GM19239 (cell line): Measurements from ENCODE around the gene HOXD8.

Experiments
- DNase-seq: peaks from one replicate; pipeline ENCODE4 v3.0.0; 2011; ENCODE audit warnings: low spot score; ENCODE audit not compliant: insufficient read length
- FAIRE-seq: peaks from 2 replicates; lab custom pipeline; 2011; peaks lifted over from hg19 to GRCh38; lab: Jason Lieb, UNC

Gene HOXD8

DNA sequence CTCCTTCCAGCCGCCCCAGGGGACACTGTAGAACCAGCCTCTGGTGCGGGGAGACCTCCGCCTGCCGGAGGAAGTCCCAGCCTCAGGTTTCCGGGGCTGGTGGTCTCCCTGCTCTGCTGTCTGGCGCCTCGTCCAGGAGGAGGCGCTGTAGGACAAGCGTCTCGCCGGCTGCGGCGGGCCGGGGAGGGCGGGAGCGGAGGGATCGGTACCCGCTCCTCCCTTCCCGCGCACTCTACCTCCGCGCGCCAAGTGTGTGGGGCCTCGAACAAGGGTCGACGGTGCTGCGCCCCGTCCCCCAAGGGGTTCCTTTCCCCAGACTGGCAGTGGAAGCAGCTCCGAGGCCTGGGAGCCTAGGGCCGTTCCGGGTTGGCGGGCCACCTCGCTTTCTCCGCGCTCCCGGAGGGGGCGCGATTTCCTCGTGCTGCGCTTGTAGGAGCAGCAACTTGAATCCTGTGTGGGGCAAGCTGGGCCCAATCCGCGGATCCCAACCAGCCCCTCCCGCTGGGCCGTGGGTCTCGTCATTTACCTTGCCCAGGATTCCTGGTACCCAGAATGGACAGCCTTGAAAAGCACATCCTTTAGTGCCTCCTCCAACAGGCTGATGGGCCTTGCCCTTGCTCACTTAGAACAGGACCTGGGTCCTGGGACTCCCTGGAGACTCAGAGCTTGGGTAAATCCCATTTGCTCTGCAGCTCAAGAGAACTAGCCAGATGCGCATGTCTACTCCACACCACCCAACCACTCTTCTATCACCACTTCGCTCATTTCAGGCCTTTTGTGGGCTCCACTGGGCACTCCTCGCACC lies 11.2 kb downstream of the HOXD8 start:
- FAIRE-seq (no peak), DNase-seq (peak; percentile 94)

DNA sequence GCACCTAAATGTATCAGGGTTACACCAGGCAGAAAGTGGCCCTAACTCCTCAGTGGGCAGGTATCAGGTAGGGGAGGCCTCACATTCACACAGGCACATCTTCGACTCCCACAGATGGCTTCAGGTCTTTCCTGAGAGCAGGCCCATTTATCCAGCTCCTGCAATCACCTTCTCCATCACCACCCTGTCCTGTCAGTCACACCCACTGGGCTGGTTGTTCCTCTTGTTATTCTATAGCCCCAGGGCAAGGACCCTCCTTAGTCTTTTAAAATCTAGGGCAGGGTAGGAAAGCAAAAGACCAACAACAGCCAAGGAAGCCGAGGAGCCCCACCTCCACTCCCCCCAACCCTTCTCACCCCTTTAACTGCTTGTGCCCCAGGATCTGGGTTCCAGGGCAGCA lies 12.8 kb downstream of the HOXD8 start:
- DNase-seq, result no peak
- FAIRE-seq, result no peak

DNA sequence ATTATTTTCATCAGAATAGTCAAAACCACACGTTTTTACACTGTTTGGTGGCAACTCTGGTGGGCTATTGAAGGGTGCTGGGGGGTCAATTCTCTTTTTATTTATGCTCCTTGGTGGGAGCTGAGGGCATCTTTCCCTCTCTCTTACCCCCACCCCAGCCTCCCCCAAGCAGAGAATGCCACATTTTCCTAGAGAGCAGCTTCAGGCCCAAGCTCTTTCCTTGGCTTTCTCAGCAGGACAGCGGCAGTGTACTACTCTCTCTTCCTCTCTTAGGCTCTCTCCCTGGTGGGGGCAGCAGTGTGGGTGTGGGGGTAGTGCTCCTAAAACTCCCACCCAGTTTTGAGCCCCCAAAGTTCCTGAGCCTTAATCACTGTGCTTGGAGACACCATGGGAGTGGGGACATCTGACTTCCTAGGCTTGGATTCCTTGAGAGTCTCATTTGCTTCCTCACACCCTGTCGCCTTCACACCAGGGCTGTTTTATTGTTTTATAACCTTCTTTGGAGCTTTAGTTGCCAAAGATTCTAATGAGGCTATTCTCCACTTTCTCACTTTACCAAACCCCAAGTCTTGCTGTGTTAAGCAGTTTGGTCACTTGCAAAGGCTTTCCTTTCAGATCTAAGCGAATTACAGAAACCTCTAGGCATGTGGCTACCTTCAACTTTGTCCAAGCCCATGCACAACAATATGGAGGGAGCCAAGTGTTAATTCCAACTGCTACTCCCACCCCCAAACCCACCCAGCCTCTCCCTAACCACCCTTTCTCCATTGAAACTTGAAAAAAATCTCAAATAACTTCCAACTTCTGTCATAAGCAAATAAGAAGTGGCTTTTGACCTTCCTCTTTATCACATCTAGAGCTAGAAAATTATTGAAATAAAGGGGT lies 15.8 kb downstream of the HOXD8 start:
- no peak for DNase-seq

DNA sequence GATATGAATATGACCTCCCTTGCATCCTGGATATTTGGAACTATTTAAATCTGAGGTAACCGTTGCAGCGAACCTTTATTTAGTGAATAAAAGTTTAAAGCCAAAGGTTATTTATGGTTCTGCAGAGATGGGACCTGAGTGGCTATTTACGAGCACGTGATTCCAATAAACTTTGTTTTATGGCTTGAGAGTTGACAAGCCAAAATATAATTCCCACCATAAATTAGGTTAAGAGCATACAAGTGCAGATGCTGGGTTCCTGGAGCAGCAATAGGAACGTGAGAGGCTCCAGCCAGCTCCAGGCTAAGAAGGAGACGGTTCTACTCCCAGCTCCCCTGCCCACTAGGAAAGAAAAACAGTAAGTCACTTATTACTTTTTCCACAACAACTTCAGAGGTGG lies 16.6 kb downstream of the HOXD8 start:
- DNase-seq (no peak), FAIRE-seq (no peak)

More for the DNA sequence above, 15.8 kb downstream of the HOXD8 start:
- FAIRE-seq, result no peak

DNA sequence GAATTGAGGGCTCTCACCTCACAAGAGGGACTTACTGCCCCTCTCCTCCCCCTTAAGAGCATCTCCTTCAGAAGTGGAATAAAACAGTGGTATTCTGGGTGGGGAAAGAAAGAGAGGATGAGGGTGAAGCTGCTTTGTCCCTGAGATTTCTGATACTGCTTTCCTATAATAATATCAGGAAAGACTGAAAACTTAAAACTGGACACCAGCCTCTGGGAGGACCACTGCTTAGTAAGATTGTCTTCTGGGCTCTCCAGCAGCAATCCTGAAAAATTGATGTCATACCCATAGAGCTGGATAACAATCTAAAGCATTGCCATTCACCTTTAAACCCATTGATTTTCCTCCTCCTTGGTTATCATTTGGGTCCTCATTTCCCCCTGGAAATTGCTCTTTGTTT lies 17.1 kb downstream of the HOXD8 start:
- DNase-seq (no peak), FAIRE-seq (no peak)

DNA sequence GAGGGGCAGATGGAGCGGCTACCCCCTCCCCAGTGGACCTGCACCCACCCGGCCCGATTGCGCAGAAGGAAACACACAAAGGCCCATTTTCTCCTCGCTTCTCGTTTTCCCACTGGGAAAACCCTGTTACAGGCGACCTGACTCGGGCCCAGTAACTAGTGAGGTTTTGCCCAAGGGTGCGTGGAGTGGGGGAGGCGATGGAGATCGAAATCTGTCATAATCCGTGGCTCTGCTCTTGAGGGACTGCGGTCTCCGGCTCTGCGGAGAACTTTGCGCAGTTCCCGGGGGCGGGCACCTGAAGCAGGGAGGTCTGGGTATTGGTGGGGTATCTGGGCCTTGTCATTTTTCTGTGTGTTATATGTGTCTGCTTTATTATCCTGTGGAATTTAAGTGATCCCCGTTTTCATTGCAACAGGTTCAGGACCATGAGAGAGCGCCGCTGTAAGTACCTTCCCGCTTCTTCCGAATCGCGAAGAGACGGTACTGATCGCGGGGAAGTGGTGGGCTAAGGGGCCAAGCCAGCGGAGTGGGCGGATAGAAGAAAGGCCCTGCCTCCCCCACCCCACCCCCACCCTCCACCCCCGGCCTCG lies 17.8 kb downstream of the HOXD8 start:
- FAIRE-seq (no peak), DNase-seq (no peak)

DNA sequence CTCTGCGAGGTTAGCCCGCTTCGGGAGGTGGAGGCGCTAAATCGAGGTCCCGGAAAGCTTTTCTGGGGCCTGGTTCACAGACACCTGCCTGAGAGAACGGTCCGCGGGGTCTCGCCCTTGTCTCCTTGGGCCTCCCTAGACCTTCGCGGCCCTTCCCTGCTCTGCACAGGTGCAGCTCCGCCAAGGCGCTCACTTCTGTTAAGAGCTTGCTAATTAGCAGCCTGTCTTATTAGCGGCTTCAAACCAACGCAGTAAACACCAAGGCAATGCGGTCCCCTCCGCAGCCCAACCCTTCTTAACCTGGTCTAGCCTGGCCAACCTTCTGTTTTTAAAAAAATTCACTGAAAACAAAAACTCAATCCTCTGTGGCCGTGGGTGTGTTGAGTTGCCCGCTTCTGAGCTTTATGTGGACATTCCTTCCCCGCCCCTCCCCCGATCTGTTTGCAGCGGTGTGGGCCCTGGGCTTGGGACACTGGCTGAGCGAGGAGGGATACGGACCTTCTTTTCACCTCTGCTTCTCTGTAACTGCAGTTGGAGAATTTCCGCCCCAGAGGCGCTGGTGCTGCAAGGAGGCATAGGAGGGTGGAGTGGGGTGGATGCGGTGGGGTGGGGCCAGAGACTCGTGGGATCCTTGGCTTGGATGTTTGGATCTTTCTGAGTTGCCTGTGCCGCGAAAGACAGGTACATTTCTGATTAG lies 18.4 kb downstream of the HOXD8 start:
- no peak for FAIRE-seq
- DNase-seq, result no peak

DNA sequence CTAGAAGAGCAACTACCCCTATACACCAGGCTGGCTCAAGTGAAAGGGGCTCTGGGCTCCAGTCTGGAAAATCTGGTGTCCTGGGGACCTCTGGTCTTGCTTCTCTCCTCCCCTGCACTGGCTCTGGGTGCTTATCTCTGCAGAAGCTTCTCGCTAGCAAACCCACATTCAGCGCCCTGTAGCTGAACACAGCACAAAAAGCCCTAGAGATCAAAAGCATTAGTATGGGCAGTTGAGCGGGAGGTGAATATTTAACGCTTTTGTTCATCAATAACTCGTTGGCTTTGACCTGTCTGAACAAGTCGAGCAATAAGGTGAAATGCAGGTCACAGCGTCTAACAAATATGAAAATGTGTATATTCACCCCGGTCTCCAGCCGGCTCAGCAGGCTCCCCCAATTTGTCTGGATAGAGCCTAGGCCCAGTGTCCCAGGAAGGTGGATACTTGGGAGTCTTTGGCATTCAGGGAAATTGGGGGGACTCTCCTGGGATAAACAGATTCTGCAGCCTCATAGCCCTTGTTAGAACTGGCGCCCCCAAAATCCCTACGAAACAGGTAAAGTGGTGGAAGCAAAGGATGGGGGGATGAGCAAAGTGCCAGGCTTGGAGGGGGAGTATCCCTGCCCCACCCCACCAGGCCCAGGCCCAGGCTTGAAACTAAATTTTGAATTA lies 19.4 kb downstream of the HOXD8 start:
- FAIRE-seq (no peak), DNase-seq (no peak)

DNA sequence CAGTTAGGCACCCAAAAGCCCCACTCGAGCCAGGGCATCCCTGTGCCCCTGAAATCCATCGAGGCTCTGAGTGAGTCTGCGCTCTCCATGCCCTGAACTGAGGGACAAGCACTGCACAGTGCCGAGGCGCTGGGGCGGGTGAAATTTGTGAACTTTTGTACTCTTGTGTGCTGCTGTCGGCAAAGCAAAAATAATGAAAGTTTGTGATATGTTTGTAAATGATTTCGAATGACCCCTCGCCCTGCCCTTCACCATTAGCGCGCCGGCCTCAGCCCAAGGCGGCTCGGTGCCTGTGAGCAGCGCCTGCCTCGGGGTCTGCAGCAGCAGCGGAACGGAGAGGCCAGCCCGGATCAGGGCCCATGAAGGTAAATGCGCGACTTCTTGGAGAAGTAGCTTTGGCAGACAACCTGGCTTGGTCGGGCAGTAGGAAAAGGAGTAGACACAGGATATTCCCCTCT lies 20.0 kb downstream of the HOXD8 start:
- DNase-seq (no peak), FAIRE-seq (no peak)

DNA sequence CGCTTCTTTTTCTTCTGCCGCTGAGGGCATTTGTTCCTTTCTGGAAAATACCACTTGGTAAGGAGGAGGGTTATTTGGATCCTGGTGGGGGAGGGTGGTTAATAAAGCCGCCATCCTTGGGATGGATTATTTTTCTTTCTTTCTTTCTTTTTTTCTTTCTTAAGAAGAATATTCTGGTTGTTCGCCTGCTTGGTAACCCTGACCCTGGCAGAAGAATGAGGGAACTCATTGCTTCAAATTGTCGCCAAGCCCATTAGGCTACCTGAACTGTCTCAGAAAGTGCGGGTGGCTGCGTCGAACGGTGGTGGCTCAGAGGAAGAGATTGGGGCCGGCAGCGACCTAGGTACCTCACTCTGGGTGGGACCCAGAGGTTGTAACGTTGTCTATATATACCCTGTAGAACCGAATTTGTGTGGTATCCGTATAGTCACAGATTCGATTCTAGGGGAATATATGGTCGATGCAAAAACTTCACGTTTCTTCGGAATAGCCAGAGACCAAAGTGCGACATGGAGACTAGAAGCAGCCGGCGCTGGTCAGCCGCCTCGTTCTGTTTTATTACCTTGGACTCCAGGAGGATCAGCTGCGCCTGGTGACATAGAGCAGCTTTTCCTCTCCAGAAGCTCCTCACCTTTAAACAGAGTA lies 20.6 kb downstream of the HOXD8 start:
- FAIRE-seq (no peak), DNase-seq (no peak)

DNA sequence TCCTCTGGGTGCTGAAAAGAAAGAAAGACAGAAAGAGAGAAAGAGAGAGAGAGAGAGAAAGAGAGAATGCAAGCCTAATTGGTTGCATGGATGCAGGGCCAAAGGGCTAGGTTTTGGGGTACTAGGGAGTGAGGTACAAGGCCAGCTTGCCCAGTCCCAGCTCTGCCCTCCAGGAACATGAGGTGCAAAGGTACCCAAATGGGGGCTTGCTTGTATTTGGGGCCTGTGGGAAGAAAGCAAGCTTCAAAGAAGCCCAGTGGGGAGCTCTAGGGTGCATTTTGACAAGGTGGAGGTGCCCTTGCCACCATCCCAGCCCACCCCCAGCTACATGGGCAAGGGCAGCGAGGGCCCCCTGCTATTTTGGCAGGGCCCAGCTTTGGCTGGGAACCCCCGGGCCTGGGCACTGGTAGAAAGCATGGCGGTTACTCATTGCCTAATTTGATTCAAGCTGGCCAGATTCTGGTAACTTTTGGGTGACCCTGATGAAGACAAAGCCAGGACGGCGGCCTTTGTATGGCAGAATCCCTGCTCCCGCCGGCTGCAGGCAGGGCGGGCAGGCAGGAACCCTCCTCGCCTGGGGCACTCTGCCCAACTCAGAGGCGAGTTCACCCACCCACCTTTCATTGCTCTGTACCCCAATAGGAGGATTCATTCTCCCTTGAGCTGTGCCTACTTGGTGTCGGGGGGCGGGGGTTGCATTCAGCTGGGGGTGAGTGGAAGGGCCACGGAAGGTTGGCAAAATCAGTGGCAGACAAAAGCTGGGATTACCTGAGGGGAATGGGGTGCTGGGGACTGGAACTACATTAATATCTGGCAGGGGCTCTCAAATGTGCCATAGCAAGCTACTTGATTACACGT lies 21.3 kb downstream of the HOXD8 start:
- FAIRE-seq (no peak), DNase-seq (no peak)

DNA sequence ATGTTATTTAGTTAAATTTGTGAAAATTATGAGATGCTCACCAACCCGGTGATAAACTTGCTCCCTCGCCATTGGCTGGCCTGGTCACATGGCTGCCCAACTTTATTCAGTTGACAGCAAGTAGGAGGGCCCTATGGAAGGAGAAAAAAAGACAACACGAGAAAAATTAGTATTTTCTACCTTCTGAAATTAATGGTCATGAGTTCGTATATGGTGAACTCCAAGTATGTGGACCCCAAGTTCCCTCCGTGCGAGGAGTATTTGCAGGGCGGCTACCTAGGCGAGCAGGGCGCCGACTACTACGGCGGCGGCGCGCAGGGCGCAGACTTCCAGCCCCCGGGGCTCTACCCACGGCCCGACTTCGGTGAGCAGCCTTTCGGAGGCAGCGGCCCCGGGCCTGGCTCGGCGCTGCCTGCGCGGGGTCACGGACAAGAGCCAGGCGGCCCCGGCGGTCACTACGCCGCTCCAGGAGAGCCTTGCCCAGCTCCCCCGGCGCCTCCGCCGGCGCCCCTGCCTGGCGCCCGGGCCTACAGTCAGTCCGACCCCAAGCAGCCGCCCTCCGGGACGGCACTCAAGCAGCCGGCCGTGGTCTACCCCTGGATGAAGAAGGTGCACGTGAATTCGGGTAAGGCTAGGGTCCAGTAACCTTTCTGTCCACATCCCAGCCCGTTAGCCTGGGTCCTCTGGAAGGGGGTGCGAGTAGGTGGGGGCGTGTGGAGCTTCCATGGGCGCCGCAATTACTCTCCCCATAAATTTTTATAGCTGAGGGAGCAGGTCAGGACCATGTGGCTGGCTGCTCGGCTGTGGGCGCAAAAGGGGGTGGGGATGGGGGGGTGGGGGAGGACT lies 22.2 kb downstream of the HOXD8 start, which contains the start of gene HOXD4:
TSS of gene HOXD4 (plus strand) at position 109 of the 846 bp plus-strand sequence. CDS start at position 193, 84 bp downstream.
- no peak for FAIRE-seq
- no peak for DNase-seq

DNA sequence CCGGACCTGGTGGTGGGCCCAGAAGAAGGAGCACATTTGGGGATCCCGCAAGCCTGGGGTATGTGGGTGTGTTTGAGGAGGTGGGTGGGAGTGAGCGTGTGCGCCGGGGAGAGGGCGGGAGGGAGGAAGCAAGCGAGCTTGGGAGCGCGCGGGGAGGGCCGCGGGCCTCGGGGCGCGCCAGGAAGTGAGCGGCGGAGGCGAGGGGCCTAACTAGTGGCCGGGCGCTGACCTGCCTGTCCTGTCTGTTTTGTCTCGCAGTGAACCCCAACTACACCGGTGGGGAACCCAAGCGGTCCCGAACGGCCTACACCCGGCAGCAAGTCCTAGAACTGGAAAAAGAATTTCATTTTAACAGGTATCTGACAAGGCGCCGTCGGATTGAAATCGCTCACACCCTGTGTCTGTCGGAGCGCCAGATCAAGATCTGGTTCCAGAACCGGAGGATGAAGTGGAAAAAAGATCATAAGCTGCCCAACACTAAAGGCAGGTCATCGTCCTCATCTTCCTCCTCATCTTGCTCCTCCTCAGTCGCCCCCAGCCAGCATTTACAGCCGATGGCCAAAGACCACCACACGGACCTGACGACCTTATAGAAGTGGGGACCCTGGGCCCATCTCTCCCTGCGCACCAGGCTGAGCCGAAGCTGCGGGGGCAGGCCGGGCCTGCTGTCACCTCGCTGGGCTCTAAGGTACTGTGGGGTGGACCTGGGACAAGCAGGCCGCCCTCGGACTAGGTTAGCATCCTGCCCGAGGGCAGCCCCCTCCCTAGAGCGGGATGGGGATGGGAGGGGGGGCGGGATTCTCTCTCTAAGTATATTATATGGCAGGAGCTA lies 23.1 kb downstream of the HOXD8 start:
- DNase-seq (no peak), FAIRE-seq (no peak)

DNA sequence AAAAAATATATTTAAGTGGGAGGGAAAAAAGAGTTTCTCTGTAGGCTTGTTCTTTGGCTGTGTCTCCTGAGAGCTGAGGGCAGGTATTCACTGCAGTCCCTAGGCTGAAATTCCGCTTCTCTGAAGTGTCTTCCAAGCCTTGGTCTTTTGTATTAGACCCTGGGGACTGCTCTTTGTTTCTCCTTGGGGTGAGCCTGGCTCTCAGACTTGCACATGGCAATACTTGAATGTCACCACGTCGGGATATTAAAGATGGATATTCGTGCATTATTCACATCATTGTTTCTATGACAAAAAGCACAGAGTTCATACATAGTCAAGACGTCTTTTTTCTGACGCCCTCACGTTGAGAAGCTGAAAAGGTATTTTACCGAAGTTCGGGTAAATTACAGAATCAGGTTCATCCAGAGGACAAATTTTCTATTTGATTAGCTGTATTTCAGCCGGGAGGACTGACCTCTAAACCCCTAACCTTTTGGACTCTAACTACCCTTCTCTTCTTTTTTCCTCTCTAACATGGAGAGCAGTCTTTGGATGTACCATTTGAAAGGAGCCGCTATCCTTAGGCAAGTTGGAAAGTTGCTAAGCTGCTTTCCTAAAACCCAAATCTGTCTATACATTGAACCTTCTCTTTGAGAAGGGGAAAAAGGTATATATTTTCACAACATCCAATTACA lies 25.2 kb downstream of the HOXD8 start:
- DNase-seq, result no peak
- no peak for FAIRE-seq

DNA sequence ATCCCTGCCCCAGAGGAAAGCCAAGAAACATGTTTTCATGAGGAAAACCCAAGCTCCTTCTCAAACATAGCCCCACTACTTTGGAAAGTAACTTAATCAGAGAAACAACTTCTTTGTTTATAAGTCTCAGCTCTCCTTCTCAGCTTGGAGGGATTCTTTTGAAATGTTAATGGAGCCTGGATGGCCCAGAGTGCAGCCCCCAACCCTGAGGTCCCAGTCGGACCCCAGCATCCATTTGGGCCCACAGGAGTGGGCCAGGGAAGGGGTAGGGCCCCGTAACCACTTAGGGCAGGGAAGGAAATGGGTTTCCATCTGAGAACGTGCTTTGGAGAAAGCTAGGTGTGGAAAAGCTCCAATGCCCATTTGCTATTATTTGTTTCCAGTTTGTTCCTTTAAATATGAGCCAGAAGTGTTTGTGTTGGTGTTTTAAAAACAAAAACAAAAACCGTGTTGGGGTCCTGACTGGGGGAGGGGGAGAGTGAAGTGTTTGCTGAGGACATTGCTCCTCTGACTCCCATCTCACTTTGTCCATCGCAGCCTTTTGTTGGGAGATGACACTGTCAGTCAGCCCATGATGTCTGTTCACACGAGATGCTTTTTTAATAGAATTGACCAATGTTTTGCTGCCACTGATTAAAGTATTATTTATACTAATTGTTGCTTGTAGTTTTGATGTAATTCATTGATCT lies 26.0 kb downstream of the HOXD8 start:
- no peak for DNase-seq
- no peak for FAIRE-seq
